ENCODE results near the gene GOLGA6C. TPM values are rescaled to one million over a fixed set of nuclear protein-coding genes. Genes with fewer than 3 reads are reported as not detected.
"Not testable (repeated sequence)": the region's sequence is repeated elsewhere in the genome, so short reads cannot be mapped to it uniquely, and the experiment has no call there.

GOLGA6C gene
- total RNA-seq, 1 donor from 2014 or later = not detected

DNA sequence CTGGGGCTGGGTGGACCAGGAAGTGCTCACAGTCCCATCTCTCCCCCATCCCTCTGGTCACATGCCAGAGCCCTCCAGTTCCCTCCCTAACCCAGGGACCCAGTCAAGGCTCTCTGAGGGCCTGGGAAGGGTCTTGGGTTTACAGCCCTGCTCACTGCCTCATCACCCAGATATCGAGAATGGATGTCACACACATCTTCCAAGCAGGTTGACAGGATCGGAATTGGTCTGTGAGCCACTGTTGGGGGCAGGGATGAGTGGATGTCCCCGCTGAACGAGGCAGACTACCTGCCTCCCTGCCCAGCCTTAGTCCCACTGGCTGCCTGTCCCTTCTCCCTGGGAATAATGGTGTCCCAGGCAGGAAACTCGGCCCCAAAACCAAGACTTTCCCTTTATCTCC is 20.0 kb upstream of the GOLGA6C start:
- intact Hi-C loops (cut with DNase I) = no loop called here
- ATAC-seq (no peak), DNase-seq (ENCODE audit: low spot score) (no peak)

DNA sequence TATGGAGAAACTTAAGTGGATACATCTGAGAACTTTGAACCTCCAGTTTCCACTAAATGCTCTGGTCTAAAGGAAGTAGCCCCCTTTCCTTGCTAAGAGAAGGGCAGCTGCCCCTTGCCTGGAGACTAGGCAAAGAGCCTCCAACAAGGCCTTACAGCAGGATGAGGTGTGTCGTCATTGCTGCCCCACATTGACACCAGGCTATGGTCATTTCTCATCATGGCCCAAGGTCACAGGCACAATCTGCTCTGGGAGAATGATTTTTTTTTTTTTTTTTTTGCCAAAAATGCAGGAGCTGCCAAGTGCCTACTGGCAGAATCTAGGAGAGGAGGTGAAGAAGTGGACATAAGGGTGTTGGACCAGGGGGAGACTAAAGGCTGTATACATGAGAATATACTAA is 12.4 kb upstream of the GOLGA6C start:
- intact Hi-C loops (cut with DNase I); ATAC-seq; DNase-seq (ENCODE audit: low spot score): not testable (repeated sequence)

DNA sequence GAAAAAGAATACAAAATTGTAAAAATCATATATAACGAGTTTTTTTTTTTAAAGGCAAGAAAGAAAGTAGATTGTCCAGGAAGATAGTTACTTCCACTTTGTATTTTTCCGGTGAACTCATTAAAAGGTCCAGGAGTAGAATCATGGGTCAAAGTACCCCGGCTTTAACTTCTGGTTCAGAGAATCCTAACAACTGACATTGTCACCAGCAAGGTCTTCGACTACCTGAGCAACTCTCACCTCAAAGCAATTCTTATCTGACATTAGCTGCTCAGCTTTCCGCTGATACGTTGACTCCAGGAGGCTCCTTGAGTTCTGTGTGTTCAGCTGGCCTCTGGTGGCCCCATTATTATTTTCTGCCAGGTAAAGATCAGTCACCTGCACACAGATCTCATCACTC is 9.1 kb upstream of the GOLGA6C start:
- DNase-seq (ENCODE audit: low spot score); ATAC-seq; intact Hi-C loops (cut with DNase I): not testable (repeated sequence)

DNA sequence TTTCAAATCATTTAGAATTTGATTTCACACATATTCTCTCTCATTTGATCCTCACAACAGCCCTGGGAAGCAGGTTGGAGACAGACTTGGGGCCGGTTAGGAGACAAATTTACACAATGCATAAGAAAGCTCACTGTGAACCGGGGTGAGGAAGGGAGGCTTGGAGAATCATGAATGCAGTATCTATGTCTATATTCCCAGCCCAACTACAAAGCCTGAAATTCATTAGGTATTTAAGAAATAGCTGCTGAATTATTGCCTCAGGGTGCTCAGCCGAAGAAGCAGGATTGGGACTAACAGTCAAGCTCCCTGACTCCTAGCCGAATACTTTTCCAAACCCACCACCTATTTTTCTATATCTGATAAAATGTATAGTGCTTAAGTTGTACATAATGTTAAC is 8.4 kb upstream of the GOLGA6C start:
- DNase-seq (ENCODE audit: low spot score) (no peak), ATAC-seq (no peak)
- intact Hi-C loops (cut with DNase I) = no loop called here

DNA sequence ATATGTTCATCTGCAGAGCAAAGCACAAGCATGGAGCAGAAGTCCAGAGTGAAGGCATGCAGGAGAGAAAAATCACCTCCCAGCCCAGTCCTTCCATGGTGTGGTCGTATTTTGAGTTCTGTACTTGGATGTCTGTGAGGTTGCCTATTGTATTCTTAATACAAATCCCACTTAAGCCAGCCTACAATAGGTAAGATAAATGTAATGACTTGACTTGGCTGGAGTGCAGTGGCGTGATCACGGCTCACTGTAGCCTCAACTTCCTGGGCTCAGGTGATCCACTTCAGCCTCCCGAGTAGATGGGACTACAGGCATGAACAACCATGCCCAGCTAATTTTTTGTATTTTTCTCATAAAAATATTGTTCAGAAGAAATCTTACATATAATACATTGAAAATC is 6.8 kb upstream of the GOLGA6C start:
- DNase-seq (ENCODE audit: low spot score); intact Hi-C loops (cut with DNase I); ATAC-seq: not testable (repeated sequence)

DNA sequence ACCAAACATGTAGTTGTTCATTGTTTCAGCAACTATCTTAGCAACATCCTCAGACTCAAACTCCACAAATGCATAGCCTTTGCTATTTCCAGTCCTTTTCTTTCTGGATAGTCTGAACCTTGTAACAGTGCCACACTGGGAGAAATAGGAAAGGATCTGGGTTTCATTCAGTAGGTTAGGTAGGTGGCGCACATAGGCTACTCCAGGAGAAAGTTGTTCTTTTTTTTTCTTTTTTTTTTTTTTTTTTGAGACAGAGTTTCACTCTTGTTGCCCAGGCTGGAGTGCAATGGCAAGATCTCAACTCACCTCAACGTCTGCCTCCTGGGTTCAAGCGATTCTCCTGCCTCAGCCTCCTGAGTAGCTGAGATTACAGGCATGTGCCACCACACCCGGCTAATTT is 5.8 kb upstream of the GOLGA6C start:
- ATAC-seq; DNase-seq (ENCODE audit: low spot score); intact Hi-C loops (cut with DNase I): not testable (repeated sequence)

DNA sequence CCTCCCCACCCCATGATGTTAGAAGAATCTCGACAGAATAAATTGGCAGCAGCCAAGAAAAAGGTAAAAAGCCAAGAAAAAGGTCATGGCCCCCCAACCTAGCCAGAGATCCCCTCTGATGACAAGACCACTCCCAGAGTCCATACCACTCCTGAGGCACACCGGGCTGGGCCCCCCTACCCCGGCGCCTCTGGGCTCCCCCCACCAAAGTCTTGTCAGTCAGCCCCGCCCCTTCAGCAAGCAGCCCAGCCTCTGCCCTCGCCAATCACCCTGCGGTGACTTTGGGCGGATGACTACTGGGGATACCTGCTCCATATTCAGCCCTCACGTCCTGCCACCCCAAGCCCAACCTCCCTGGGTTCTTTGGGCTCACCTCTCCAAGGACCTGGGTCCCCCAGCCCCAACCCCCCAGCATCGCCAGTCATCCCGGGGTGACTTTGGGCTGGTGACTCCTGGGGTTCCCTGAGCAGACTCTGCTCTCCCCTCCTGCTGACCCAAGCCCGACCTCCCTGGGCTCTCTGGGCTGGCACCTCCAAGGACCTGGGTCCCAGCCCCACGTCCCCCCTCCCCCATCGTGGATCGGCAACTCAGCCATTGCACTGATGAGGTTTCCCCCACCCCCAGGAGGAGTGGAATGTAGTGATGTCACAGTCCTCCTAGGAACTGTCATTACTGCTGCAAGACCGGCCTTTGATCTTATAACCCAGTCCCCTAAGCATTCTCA is 648 bp downstream of the GOLGA6C start:
- DNase-seq (ENCODE audit: low spot score); intact Hi-C loops (cut with DNase I); ATAC-seq: not testable (repeated sequence)

DNA sequence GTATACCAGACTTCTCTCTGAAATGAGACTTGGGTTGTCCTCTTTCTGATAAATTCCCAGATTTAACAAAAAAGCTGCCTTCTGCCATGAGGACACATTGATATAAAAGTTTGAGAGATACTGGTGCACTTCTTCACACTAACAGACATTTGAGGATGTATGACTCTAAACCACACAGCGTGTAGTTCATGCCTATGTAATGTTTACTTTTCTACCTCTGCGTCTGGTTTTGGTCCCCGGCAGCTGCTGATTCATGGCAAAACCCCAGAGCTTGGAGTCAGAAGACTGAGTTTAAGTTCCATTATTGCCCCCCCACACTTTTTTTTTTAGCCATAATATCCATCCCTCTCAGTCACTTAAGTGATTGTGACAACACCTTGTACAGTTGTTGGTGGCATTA is 1.7 kb downstream of the GOLGA6C start:
- DNase-seq (ENCODE audit: low spot score); intact Hi-C loops (cut with DNase I); ATAC-seq: not testable (repeated sequence)

DNA sequence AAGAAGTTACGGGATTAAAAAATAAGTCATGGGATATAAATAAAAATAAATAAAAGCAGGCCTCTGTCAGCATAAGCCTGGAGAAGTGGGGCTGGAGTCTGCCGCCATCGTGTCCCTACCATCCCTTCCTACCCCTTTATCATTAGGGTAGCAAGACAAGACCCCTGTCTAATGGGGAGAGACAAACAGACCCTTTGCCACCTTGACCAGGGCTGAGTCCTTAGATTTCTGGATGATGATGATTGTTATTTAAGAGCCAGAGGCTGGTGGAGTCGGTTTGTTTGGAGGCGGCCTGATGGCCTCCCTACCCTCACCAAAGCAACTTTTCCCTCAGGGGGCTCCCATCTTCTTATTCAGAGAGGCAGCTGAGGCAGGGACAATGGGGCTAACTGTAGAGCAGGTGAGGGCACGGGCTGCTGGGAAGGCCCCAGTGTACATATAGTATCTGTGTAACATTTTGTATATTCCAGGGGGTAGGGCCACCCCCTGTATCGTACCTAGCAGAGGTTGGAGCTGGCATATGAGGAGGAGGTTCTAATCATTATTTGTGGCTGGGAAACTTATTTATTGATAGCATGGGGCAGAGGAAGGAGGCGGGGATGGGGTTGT is 15.7 kb downstream of the GOLGA6C start:
- ATAC-seq; intact Hi-C loops (cut with DNase I); DNase-seq (ENCODE audit: low spot score): not testable (repeated sequence)

DNA sequence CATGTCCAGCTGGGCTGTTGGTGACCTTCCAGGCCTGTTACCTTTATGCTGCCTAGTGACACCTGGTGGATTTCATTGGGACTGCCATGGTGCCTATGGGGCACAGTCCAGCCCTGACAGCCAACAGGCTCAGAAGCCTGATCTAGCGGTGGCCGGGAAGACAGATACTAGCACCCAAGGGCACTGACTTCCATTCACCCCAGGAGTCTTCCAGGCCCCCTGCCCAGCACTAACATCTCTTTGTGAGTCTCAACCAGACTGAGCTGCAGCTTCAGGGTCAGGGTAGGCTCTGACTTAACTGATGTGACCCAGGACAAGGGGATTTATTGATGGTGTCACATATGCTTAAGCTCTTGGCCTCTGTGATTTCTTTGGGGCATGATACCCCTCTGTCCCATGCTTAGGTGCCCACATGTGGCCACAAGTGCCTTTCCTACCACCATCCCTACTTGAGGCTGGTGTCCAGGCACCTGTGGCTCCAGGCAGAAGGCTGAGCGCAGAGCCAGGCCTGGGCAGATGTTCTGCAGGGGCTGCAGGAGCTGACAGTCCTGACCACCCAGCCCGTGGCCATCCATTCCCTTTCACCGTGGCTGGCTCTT is 16.5 kb downstream of the GOLGA6C start:
- ATAC-seq (peak; percentile 62), DNase-seq (ENCODE audit: low spot score) (peak; percentile 74)
- intact Hi-C loops (cut with DNase I) = not testable (repeated sequence)

DNA sequence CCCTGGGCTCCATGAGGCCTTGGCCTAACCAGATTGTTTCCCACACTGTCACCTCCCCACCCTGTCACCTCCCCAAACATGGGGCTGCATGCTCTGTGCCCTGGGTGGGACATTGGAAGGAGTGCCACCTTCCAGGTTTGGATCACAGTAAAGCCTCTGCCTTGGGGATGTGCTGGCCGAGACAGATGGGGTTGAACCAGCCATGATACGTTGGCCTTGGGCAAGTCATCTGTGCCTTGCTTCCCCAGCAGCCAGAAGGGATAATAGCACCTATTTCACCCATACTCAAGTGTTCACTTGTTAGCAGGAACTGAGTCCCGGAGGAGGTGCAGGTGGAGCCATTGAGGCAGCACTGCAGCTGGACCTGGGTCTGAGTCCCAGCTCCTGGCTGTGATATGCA is 17.5 kb downstream of the GOLGA6C start:
- intact Hi-C loops (cut with DNase I); ATAC-seq; DNase-seq (ENCODE audit: low spot score): not testable (repeated sequence)

DNA sequence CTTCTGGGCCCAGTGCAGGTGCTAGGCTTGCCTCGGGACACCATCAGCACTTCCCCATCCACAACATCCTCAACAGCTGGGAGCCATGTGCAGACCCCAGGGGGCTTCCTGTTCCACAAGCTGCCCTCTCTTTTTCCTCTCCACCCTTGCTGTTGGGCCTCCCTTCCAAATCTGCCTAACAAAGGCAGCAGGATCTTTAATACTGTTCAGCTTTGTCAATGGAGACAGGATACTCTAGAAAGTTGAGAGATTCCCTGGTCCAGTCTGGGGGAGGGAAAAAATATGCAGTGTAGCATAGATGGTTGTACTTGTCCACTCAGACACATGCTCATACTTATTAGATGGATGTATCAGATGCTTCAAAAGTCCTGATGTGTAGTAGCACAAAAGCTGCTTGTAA is 20.4 kb downstream of the GOLGA6C start:
- ATAC-seq; intact Hi-C loops (cut with DNase I); DNase-seq (ENCODE audit: low spot score): not testable (repeated sequence)

DNA sequence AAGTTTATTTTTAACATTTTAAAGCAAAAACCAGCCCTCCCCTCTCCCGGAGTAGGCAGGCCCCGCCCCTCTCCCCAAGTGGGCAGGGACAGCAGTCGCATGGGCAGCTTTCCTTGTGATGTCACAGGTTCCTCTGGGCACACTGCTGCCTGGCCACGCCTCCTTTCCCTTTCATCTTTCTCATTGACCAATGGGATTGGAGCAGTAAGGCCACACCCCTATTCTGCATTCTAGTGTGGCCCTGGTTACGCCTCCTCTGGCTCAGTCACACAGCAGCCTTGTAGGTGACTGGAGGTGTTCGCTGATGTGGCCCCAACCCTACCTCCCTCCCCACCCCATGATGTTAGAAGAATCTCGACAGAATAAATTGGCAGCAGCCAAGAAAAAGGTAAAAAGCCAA is 24.4 kb downstream of the GOLGA6C start, which contains the start of gene GOLGA6D:
Gene GOLGA6D, plus strand, starts transcription at position 264 of the 400 bp plus-strand sequence. Its CDS starts 41 bp downstream, at position 305.
- DNase-seq (ENCODE audit: low spot score); ATAC-seq; intact Hi-C loops (cut with DNase I): not testable (repeated sequence)

DNA sequence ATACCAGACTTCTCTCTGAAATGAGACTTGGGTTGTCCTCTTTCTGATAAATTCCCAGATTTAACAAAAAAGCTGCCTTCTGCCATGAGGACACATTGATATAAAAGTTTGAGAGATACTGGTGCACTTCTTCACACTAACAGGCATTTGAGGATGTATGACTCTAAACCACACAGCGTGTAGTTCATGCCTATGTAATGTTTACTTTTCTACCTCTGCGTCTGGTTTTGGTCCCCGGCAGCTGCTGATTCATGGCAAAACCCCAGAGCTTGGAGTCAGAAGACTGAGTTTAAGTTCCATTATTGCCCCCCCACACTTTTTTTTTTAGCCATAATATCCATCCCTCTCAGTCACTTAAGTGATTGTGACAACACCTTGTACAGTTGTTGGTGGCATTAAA is 26.0 kb downstream of the GOLGA6C start:
- DNase-seq (ENCODE audit: low spot score); intact Hi-C loops (cut with DNase I); ATAC-seq: not testable (repeated sequence)

DNA sequence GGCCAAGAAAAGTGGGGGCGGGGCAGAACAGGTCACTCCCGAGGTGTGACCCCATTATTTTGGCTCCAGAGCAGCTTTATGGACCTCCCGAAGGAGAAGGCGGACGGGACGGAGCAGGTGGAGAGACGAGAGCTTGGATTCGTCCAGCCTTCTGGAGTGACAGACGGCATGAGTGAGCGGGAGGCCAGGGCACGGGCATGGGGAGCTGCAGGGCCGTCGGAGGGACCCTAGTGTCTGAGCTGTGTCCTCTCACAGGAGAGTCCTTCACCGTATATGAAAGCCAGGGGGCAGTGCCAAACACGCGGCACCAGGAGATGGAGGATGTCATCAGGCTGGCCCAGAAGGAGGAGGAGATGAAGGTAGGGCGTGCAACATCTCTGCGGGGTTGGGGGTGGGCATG is 35.5 kb downstream of the GOLGA6C start:
- DNase-seq (ENCODE audit: low spot score); ATAC-seq; intact Hi-C loops (cut with DNase I): not testable (repeated sequence)

DNA sequence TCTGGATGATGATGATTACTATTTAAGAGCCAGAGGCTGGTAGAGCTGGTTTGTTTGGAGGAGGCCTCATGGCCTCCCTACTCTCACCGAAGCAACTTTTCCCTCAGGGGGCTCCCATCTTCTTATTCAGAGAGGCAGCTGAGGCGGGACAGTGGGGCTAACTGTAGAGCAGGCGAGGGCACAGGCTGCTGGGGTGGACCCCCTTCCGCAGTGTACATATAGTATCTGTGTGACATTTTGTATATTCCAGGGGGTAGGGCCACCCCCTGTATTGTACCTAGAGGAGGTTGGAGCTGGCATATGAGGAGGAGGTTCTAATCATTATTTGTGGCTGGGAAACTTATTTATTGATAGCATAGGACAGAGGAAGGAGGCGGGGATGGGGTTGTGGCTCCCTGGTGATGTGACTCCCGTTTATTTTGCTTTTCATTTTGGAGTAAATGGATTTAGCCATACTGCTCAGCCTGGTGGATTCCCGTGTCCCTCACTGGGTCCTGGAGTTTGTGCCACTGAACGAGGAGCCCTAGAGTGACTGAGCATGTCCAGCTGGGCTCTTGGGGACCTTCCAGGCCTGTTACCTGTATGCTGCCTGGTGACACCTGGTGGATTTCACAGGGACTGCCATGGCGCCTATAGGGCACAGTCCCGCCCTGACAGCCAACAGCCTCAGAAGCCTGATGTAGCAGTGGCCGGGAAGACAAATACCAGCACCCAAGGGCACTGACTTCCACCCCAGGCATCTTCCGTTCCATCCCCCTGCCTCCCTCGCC is 40.6 kb downstream of the GOLGA6C start:
- intact Hi-C loops (cut with DNase I); DNase-seq (ENCODE audit: low spot score): not testable (repeated sequence)
- peak; percentile 44 for ATAC-seq

DNA sequence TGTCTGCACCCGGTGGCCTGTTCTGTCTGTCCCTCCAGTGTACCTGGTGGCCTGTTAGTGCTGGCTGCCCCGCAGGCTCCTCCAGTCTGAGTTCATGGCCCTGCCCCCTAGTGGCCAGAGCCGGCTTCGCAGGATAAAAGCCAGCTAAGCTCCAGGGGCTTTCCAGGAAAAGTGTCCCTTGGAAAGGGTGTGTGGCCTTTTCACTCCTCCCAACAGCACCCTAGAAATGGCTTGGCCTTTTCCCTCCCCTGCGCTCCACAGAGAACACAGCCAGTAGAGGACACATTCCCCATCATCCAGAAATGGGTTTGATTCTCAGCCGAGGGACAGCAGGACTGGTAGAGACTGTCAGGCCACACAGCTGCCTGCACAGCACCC is 41.2 kb downstream of the GOLGA6C start:
- DNase-seq (ENCODE audit: low spot score) (peak; percentile 73), ATAC-seq (peak; percentile 71)
- intact Hi-C loops (cut with DNase I) = not testable (repeated sequence)

DNA sequence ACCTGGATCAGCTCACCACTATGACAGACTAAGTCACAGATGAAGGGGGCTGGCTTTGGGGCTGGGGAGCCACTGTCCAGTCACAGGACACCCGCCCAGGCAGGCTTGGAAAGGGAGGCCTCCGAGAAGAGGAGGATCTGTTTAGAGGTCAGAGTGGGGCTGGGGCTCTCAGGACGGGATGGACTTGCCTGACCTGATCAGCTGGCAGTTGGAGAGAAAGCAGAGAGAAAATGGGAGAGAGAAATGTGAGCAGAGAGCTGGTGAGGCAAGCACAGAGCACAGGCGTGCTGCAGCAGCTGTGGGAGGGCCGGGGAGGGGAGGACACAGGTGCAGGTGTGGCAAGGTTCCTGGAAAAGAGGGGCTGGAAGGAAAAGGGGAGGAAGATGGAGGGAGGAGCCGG is 41.9 kb downstream of the GOLGA6C start:
- ATAC-seq; intact Hi-C loops (cut with DNase I); DNase-seq (ENCODE audit: low spot score): not testable (repeated sequence)

DNA sequence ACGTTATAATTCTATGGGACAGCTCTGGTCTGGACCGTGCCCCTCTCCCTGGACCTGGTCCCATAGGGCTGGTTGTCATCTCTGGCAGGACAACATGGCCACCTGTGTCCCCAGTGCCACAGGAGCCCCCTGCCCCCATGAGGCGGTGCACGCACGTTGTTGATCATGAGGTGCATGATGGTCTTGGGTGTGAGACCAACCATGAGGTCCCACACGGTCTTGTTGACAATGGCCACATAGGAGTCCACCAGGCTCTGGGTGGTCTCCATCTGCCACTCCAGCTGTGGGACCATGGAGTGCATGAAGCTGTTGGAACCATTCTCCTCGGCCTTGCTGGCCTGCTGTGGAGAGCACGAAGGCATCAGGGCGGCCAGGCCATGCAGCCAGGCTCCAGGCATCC is 44.2 kb downstream of the GOLGA6C start:
- intact Hi-C loops (cut with DNase I) = no loop called here
- ATAC-seq (no peak), DNase-seq (ENCODE audit: low spot score) (no peak)
